ENCODE measurements around the gene ALKBH6. TPM values are rescaled to one million over a fixed set of nuclear protein-coding genes. Genes with fewer than 3 reads are reported as not detected.

Gene ALKBH6
- total RNA-seq, result 10 to 100 TPM; 25.3 to 46.0 (median 33.9) TPM

DNA sequence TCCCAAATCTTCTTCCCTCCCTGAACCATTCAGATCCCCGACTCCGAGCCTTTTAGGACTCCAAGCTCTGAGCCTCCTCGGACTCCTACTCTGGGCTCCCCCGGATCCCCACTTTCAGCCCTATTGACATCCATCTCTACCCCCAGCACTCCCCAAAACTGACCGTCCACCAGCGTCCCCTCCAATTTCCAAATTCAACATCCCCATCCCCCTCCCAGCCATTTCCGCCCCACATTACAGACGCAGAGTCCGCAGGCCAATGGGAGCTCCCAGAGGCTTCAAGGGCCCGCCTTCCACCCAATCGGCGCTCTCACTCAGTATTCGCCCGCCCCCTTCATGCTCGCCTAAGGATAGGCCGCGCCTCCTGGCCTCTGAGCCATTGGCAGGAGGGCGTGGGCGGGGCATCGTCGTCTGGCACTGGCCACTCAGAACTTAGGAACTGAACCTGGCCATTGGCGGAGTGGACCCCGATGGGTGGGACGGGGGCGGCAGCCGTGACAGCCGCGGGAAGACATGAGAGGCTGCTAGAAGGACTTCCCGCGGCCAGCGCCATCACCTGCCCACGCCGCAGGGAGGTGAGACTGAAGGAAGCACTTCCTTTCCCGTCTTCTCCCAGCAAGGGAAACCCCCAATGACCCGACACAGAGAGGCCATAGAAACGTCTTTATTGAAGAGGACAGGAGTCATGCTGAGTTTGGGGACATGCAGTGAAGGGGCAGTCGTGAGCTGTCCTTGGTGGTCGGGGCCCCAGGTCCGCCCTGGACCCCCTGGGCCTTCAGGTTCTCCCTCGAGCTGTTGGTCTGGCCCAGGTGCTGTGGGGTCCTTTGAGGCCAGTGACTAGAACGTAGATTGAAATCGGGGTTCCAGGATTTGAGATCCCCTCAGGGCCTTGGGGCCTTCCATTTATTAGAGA is at the start of gene ALKBH6:
Gene ALKBH6 (minus strand): TSS at position 202 of the 913 bp plus-strand sequence. CDS start 816 bp downstream, outside the sequence.
- DNase-seq (ENCODE audit: low spot score in 2 of 2), result peak; percentile 100
- TF ChIP-seq, protein P1, sequence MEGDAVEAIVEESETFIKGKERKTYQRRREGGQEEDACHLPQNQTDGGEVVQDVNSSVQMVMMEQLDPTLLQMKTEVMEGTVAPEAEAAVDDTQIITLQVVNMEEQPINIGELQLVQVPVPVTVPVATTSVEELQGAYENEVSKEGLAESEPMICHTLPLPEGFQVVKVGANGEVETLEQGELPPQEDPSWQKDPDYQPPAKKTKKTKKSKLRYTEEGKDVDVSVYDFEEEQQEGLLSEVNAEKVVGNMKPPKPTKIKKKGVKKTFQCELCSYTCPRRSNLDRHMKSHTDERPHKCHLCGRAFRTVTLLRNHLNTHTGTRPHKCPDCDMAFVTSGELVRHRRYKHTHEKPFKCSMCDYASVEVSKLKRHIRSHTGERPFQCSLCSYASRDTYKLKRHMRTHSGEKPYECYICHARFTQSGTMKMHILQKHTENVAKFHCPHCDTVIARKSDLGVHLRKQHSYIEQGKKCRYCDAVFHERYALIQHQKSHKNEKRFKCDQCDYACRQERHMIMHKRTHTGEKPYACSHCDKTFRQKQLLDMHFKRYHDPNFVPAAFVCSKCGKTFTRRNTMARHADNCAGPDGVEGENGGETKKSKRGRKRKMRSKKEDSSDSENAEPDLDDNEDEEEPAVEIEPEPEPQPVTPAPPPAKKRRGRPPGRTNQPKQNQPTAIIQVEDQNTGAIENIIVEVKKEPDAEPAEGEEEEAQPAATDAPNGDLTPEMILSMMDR (IDR thresholded peaks at IDR 0.05), result peak in 2 of 5 experiments; percentile 24 to 43
- no peak for TF ChIP-seq POLR2A (IDR thresholded peaks at IDR 0.05)
- peak; percentile 44 to 47 for TF ChIP-seq EP300 (IDR thresholded peaks at IDR 0.05)
- Histone ChIP-seq H3K9me3 (no peaks in the 10 kb centered on the region), H3K27ac (peak within 1 kb of the TSS; percentile 80 to 96 (median 90)), H3K4me1 (peaks cover 0 to 27% (median 14%) of the 10 kb centered on the region in 4 donors), H3K27me3 (no peaks in the 10 kb centered on the region), H3K4me3 (peak within 1 kb of the TSS; percentile 57 to 75 (median 69)), H3K36me3 (peaks cover 0 to 38% (median 0%) of the 10 kb centered on the region in 3 donors)
- 2 to 3% methylated on average over 40 to 41 of the region's 42 CpGs for WGBS, 2 donors

DNA sequence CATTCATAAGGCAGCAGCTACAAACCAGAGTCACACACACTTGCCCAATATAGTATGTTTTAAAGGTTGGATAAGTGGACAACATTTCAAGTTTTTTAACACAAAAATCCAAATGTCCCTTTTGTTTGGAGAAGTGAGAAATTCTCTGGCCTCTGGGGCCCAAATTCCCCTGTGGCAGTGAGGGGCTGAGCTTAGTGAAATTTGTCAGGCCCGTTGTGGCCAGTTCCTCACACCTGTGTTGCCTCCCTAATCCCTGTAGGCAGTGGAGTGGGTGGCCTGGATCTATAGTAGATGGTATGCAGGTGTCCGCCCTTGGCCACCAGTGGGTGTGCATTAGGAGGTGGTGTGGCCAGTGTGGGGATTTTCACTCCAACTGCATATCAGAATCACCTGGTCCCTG is 47.4 kb upstream of the ALKBH6 start:
- Histone ChIP-seq H3K9me3 (no peaks in the 10 kb centered on the region), H3K4me3 (no peak overlapping the region), H3K27me3 (no peaks in the 10 kb centered on the region), H3K36me3 (no peaks in the 10 kb centered on the region), H3K4me1 (no peaks in the 10 kb centered on the region), H3K27ac (no peak overlapping the region)
- WGBS, 2 donors, result 94 to 100% methylated on average over 2 of the region's 2 CpGs
- no peak for DNase-seq (ENCODE audit: low spot score in 2 of 2)
- TF ChIP-seq EP300 (IDR thresholded peaks at IDR 0.05), result no peak
- TF ChIP-seq POLR2A (IDR thresholded peaks at IDR 0.05), result no peak
- TF ChIP-seq, protein P1 (IDR thresholded peaks at IDR 0.05), result no peak

DNA sequence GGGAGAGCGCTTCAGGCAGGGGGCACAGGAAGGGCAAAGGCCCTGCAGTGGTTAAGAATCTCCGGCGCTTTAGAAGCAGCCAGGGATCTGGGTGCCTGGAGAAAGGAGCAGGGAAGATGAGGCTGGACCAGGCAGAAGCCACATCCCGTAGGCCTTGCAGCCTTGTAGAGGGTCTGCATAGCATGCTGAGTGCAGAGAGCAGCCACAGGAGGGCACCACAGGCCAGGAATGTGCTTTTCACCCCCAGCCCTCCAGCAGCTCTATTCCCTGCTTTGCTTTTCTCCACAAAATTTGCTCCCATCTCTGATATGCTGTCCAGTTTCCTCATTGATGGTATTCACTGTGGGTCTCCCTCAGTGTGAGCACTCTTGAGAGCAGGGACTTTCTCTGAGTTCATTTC is 46.4 kb upstream of the ALKBH6 start:
- WGBS, 2 donors, result 66% methylated on average over 4 of the region's 4 CpGs
- DNase-seq (ENCODE audit: low spot score in 2 of 2), result peak in 1 of 2 donors; percentile 53
- Histone ChIP-seq H3K36me3 (no peaks in the 10 kb centered on the region), H3K9me3 (no peaks in the 10 kb centered on the region), H3K27me3 (no peaks in the 10 kb centered on the region), H3K4me1 (peaks cover 0 to 4% (median 2%) of the 10 kb centered on the region in 4 donors), H3K27ac (no peak overlapping the region), H3K4me3 (no peak overlapping the region)
- no peak for TF ChIP-seq POLR2A (IDR thresholded peaks at IDR 0.05)
- TF ChIP-seq EP300 (IDR thresholded peaks at IDR 0.05), result no peak
- TF ChIP-seq, protein P1 (IDR thresholded peaks at IDR 0.05), result peak; percentile 34 to 76 (median 65)

DNA sequence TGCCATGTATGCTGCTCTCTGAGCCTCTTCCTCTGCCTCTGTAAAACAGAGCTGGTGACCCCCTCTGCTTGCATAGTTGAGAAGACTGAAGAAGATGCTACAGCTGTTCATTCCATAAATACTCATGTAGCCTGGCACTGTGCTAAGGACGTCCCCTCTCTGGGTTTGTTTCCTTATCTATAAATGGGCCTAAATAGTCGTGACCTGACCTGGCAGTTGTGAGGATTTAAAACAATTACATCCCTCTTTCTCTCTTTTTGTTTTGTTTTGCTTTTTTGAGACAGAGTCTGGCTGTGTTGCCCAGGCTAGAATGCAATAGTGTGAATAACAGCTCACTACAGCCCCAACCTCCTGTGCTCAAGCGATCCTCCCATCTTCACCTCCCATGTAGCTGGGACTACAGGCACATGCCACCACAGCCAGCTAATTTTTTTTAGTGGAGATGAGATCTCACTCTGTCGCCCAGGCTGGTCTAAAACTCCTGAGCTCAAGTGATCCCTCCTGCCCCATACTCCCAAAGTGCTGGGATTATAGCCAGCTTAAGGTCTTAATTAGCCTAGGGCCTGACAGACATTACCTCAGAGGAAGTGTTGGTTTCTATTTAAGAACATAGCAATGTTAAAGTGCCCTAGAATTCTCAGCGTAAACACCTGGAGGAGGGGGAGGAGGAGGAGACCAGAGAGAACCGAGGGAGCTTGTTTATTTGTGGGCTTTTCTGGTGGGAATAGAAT is 45.3 kb upstream of the ALKBH6 start:
- no peak overlapping the region for H3K4me3 ChIP-seq
- H3K27me3 ChIP-seq, result no peaks in the 10 kb centered on the region
- no peaks in the 10 kb centered on the region for H3K36me3 ChIP-seq
- peaks cover 0 to 10% (median 8%) of the 10 kb centered on the region in 4 donors for H3K4me1 ChIP-seq
- no peak for TF ChIP-seq POLR2A (IDR thresholded peaks at IDR 0.05)
- TF ChIP-seq, protein P1 (IDR thresholded peaks at IDR 0.05), result no peak
- no peak for TF ChIP-seq EP300 (IDR thresholded peaks at IDR 0.05)
- H3K27ac ChIP-seq, result no peak overlapping the region
- 82 to 83% methylated on average over 6 of the region's 6 CpGs for WGBS, 2 donors
- no peaks in the 10 kb centered on the region for H3K9me3 ChIP-seq
- DNase-seq (ENCODE audit: low spot score in 2 of 2), result no peak

Data from tibial nerve (tissue), 4 donors.